ENCODE results near the gene PTPRG. TPM values are rescaled to one million over a fixed set of nuclear protein-coding genes. Genes with fewer than 3 reads are reported as not detected.

Gene PTPRG
- polyA plus RNA-seq, 3 donors = not detected

DNA sequence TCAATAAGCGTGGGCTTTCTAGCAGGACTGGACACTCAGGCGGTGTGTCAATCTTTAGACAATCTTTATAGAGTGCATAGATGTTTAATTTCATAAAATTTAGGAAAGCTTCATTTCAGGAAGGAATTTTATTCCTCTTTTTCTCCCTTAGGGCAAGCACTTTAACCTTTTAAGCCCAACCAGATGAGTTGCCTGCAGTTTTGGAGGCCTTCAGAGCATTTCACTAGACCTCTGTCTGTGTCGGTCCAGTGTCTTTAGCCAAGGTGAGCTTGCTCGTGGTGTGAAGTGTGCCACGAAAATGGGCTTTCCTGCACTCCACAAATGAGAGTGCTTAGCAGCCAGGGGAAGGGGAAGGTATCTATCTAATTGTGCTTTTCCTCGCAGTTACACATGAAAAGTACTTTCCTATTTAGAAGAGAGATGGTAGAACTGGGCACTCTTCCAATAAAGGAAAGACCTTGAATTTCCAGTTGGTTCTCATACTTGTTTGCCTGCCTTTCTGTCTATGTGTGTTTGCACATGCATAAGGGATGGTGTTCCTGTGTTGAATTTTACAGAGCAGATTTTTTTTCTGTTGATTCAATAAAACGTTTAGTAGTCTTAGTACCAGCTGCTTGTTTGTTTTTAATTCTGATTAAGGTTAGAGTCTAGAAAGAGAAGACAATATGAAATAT is 758.3 kb downstream of the PTPRG start:
- peaks cover 10 to 16% of the 10 kb centered on the region in 2 donors for H3K4me1 ChIP-seq (ENCODE audit: control insufficient read depth in 1 of 2, insufficient read depth in 2 of 2, low read length in 2 of 2)
- Mint-ChIP-seq H3K27ac (peak overlapping the region in 5 of 7 donors; percentile 77 to 97 (median 88)), H3K9me3 (peaks cover 6 to 21% (median 15%) of the 10 kb centered on the region in 7 donors), H3K27me3 (ENCODE audit: low read depth in 3 of 3) (peaks cover 16 to 23% (median 16%) of the 10 kb centered on the region in 3 donors), H3K4me1 (peaks cover 14% of the 10 kb centered on the region), H3K4me3 (peak overlapping the region; percentile 91 to 98), H3K36me3 (peaks cover 2 to 10% of the 10 kb centered on the region in 2 donors)
- TF ChIP-seq, protein P1, sequence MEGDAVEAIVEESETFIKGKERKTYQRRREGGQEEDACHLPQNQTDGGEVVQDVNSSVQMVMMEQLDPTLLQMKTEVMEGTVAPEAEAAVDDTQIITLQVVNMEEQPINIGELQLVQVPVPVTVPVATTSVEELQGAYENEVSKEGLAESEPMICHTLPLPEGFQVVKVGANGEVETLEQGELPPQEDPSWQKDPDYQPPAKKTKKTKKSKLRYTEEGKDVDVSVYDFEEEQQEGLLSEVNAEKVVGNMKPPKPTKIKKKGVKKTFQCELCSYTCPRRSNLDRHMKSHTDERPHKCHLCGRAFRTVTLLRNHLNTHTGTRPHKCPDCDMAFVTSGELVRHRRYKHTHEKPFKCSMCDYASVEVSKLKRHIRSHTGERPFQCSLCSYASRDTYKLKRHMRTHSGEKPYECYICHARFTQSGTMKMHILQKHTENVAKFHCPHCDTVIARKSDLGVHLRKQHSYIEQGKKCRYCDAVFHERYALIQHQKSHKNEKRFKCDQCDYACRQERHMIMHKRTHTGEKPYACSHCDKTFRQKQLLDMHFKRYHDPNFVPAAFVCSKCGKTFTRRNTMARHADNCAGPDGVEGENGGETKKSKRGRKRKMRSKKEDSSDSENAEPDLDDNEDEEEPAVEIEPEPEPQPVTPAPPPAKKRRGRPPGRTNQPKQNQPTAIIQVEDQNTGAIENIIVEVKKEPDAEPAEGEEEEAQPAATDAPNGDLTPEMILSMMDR (IDR thresholded peaks at IDR 0.05) = no peak
- no CpG with 5 or more reads among the region's 7 CpGs for WGBS (ENCODE audit: insufficient coverage)
- DNase-seq = no peak
- intact Hi-C loops (cut with micrococcal nuclease) = no loop called here
- H2AFZ ChIP-seq (ENCODE audit: insufficient read depth, low read depth, low read length, poor library complexity, severe bottlenecking) = peak overlapping the region; percentile 82
- no peaks in the 10 kb centered on the region for H4K20me1 ChIP-seq (ENCODE audit: insufficient read depth, low read length)
- H3K27ac ChIP-seq (ENCODE audit: low read depth in 1 of 2, low read length in 2 of 2) = no peak overlapping the region
- H3K36me3 ChIP-seq (replicated peaks in 1 of 2; ENCODE audit: control insufficient read depth in 1 of 2, insufficient read depth in 2 of 2, low read length in 2 of 2) = no peaks in the 10 kb centered on the region
- no peaks in the 10 kb centered on the region for H3K79me2 ChIP-seq (ENCODE audit: insufficient read depth, low read length)
- peaks cover 10 to 18% of the 10 kb centered on the region in 2 donors for H3K9me3 ChIP-seq (replicated peaks in 1 of 2; ENCODE audit: control insufficient read depth in 1 of 2, insufficient read depth in 1 of 2, low read length in 2 of 2)
- H3K27me3 ChIP-seq (ENCODE audit: control insufficient read depth in 2 of 2, insufficient read depth in 2 of 2, low read length in 2 of 2) = peaks cover 7 to 24% of the 10 kb centered on the region in 2 donors
- no peak overlapping the region for H3K9ac ChIP-seq (ENCODE audit: insufficient read depth, low read length, poor library complexity, severe bottlenecking)
- H3K4me3 ChIP-seq (replicated peaks in 1 of 3; ENCODE audit: low read depth in 2 of 3, low read length in 3 of 3) = peak overlapping the region in 2 of 3 experiments; percentile 53 to 84
- peak overlapping the region; percentile 80 for H3K4me2 ChIP-seq (replicated peaks; ENCODE audit: extremely low read depth, low read length, poor library complexity, severe bottlenecking)

GRCh38 chr3:62323241-62323640 is 761.9 kb downstream of the PTPRG start:
- H3K36me3 Mint-ChIP-seq = peaks cover 2 to 10% of the 10 kb centered on the region in 2 donors
- Histone ChIP-seq H2AFZ (ENCODE audit: insufficient read depth, low read depth, low read length, poor library complexity, severe bottlenecking) (no peak overlapping the region), H3K4me1 (ENCODE audit: control insufficient read depth in 1 of 2, insufficient read depth in 2 of 2, low read length in 2 of 2) (peaks cover 9 to 15% of the 10 kb centered on the region in 2 donors), H3K36me3 (replicated peaks in 1 of 2; ENCODE audit: control insufficient read depth in 1 of 2, insufficient read depth in 2 of 2, low read length in 2 of 2) (no peaks in the 10 kb centered on the region), H3K4me3 (replicated peaks in 1 of 3; ENCODE audit: low read depth in 2 of 3, low read length in 3 of 3) (no peak overlapping the region), H3K79me2 (ENCODE audit: insufficient read depth, low read length) (no peaks in the 10 kb centered on the region), H3K27me3 (ENCODE audit: control insufficient read depth in 2 of 2, insufficient read depth in 2 of 2, low read length in 2 of 2) (peaks cover 2 to 16% of the 10 kb centered on the region in 2 donors), H3K9me3 (replicated peaks in 1 of 2; ENCODE audit: control insufficient read depth in 1 of 2, insufficient read depth in 1 of 2, low read length in 2 of 2) (peaks cover 10 to 14% of the 10 kb centered on the region in 2 donors), H4K20me1 (ENCODE audit: insufficient read depth, low read length) (no peaks in the 10 kb centered on the region), H3K9ac (ENCODE audit: insufficient read depth, low read length, poor library complexity, severe bottlenecking) (no peak overlapping the region), H3K27ac (ENCODE audit: low read depth in 1 of 2, low read length in 2 of 2) (no peak overlapping the region), H3K4me2 (replicated peaks; ENCODE audit: extremely low read depth, low read length, poor library complexity, severe bottlenecking) (no peak overlapping the region)
- H3K4me1 Mint-ChIP-seq = peaks cover 14% of the 10 kb centered on the region
- peaks cover 6 to 19% (median 13%) of the 10 kb centered on the region in 7 donors for H3K9me3 Mint-ChIP-seq
- TF ChIP-seq, protein P1 (IDR thresholded peaks at IDR 0.05) = no peak
- intact Hi-C loops (cut with micrococcal nuclease) = no loop called here
- WGBS (ENCODE audit: insufficient coverage) = no CpG with 5 or more reads among the region's 1 CpG
- H3K4me3 Mint-ChIP-seq = no peak overlapping the region
- DNase-seq = no peak
- no peak overlapping the region for H3K27ac Mint-ChIP-seq
- peaks cover 10 to 14% (median 13%) of the 10 kb centered on the region in 3 donors for H3K27me3 Mint-ChIP-seq (ENCODE audit: low read depth in 3 of 3)
